Endodermal cell (in vitro differentiated cells): ENCODE data around the gene DCAF11. TPM values are rescaled to one million over a fixed set of nuclear protein-coding genes. Genes with fewer than 3 reads are reported as not detected.

Experiments used
- DNase-seq: peaks from one replicate; pipeline ENCODE4 v3.0.0-alpha.2; 2017
- H3K27ac ChIP-seq: 2 replicates; pipeline ENCODE4 v1.5.1; 2013; ENCODE audit warnings: mild to moderate bottlenecking, low read depth, low read length, moderate library complexity
- H3K27me3 ChIP-seq: 2 replicates; pipeline ENCODE4 v1.6.1; 2013; ENCODE audit warnings: mild to moderate bottlenecking, low read length, moderate library complexity; ENCODE audit not compliant: insufficient read depth, control insufficient read depth, poor library complexity, severe bottlenecking
- H3K36me3 ChIP-seq: 2 replicates; pipeline ENCODE4 v1.7.0; 2013; ENCODE audit warnings: mild to moderate bottlenecking, low read length, moderate library complexity; ENCODE audit not compliant: control insufficient read depth, insufficient read depth
- H3K4me1 ChIP-seq: one replicate; pipeline ENCODE4 v1.7.0; 2013; ENCODE audit warnings: low read length; ENCODE audit not compliant: control insufficient read depth, insufficient read depth
- H3K4me3 ChIP-seq: 2 replicates; pipeline ENCODE4 v1.5.1; 2013; ENCODE audit warnings: mild to moderate bottlenecking, low read length, moderate library complexity
- H3K9ac ChIP-seq: 2 replicates; pipeline ENCODE4 v1.6.1; 2013; ENCODE audit warnings: mild to moderate bottlenecking, low read length, moderate library complexity; ENCODE audit not compliant: poor library complexity, severe bottlenecking; ENCODE audit errors: extremely low read depth
- H3K9me3 ChIP-seq: 2 replicates; pipeline ENCODE4 v1.6.1; 2013; ENCODE audit warnings: mild to moderate bottlenecking, low read length, moderate library complexity; ENCODE audit not compliant: control insufficient read depth
- H3K27ac Mint-ChIP-seq: 2 replicates; pipeline ENCODE4 v1.8.0; 2020; ENCODE audit warnings: mixed read lengths
- H3K27me3 Mint-ChIP-seq: 2 replicates; pipeline ENCODE4 v1.8.0; 2021; ENCODE audit warnings: mild to moderate bottlenecking, mixed read lengths; ENCODE audit not compliant: insufficient read depth
- H3K36me3 Mint-ChIP-seq: 2 replicates; pipeline ENCODE4 v1.8.0; 2020; ENCODE audit warnings: low read depth, mixed read lengths
- H3K4me1 Mint-ChIP-seq: 2 replicates; pipeline ENCODE4 v1.8.0; 2020; ENCODE audit warnings: mixed read lengths
- H3K4me3 Mint-ChIP-seq: 2 replicates; pipeline ENCODE4 v1.8.0; 2020; ENCODE audit warnings: mild to moderate bottlenecking, moderate library complexity, mixed read lengths
- H3K9me3 Mint-ChIP-seq: 2 replicates; pipeline ENCODE4 v1.8.0; 2020; ENCODE audit warnings: mild to moderate bottlenecking, mixed read lengths
- WGBS, 2 experiments: methylation state at CpG; one replicate each; pipeline versions ENCODE4 v1.1.5 to v1.1.7; 2013; ENCODE audit warnings: missing lambda C conversion rate in 2 of 2, mixed read lengths in 1 of 2; ENCODE audit not compliant: insufficient coverage in 1 of 2, insufficient read length in 1 of 2; 5-methylcytosine and 5-hydroxymethylcytosine counted together
- total RNA-seq, 2 donors: library from RNA; stranded (reverse); fragmentation: NEBNext Ultra II Directional in 1 of 2; extraction: Animal tissue kit (Norgen Biotek cat#: 25700) in 1 of 2; gene quantifications; 2 replicates in 1 of 2; 3 replicates in 1 of 2; pipeline ENCODE4 v1.2.1, GENCODE V29; 2021
- TF ChIP-seq, protein P1 (sequence below): fragments of 200-600 bp; sonication (generic); conservative IDR thresholded peaks from 2 replicates; pipeline ENCODE4 v1.5.0; 2021; ENCODE audit warnings: antibody characterized with exemption, mild to moderate bottlenecking

The DCAF11 gene
- total RNA-seq, 2 donors from 2014 or later: 71.1 to 72.2 TPM

DNA sequence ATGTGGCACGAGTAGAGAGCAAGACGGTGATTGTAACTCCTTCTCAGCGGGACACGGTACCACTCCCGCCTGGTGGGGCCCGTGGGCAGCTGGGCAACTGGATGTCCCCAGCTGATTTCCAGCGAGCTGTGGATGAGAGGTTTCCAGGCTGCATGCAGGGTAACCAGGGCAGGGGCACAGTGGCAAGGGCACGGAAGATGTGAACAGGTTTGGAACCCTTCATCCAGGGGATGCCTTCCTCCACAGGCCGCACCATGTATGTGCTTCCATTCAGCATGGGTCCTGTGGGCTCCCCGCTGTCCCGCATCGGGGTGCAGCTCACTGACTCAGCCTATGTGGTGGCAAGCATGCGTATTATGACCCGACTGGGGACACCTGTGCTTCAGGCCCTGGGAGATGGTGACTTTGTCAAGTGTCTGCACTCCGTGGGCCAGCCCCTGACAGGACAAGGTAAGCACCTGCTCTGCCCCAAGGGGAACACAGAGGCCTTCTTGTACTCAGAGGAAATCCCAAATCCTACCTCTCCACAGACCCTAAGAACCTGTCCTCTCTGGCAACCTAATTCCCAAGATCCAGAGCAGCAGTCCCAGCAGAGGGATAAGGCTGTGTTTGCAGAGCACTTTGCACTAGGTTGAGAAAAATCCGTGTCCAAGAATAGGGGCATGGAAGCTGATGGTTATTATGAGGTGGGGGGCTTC lies 16.2 kb upstream of the DCAF11 start:
- 90 to 96% methylated on average over 9 to 16 of the region's 16 CpGs for WGBS, 2 experiments
- no peaks in the 10 kb centered on the region for H3K27me3 ChIP-seq
- peaks cover 5% of the 10 kb centered on the region for H3K9me3 Mint-ChIP-seq
- peaks cover 38% of the 10 kb centered on the region for H3K36me3 Mint-ChIP-seq
- H3K4me3 Mint-ChIP-seq: no peak overlapping the region
- H3K9me3 ChIP-seq: peaks cover 4% of the 10 kb centered on the region
- H3K9ac ChIP-seq: no peak overlapping the region
- no peaks in the 10 kb centered on the region for H3K4me1 ChIP-seq
- TF ChIP-seq, protein P1, sequence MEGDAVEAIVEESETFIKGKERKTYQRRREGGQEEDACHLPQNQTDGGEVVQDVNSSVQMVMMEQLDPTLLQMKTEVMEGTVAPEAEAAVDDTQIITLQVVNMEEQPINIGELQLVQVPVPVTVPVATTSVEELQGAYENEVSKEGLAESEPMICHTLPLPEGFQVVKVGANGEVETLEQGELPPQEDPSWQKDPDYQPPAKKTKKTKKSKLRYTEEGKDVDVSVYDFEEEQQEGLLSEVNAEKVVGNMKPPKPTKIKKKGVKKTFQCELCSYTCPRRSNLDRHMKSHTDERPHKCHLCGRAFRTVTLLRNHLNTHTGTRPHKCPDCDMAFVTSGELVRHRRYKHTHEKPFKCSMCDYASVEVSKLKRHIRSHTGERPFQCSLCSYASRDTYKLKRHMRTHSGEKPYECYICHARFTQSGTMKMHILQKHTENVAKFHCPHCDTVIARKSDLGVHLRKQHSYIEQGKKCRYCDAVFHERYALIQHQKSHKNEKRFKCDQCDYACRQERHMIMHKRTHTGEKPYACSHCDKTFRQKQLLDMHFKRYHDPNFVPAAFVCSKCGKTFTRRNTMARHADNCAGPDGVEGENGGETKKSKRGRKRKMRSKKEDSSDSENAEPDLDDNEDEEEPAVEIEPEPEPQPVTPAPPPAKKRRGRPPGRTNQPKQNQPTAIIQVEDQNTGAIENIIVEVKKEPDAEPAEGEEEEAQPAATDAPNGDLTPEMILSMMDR: no peak
- H3K4me3 ChIP-seq: no peak overlapping the region
- peaks cover 13% of the 10 kb centered on the region for H3K4me1 Mint-ChIP-seq
- no peak overlapping the region for H3K27ac Mint-ChIP-seq
- H3K36me3 ChIP-seq: no peaks in the 10 kb centered on the region
- no peak for DNase-seq
- H3K27ac ChIP-seq: no peak overlapping the region
- peaks cover 2% of the 10 kb centered on the region for H3K27me3 Mint-ChIP-seq

DNA sequence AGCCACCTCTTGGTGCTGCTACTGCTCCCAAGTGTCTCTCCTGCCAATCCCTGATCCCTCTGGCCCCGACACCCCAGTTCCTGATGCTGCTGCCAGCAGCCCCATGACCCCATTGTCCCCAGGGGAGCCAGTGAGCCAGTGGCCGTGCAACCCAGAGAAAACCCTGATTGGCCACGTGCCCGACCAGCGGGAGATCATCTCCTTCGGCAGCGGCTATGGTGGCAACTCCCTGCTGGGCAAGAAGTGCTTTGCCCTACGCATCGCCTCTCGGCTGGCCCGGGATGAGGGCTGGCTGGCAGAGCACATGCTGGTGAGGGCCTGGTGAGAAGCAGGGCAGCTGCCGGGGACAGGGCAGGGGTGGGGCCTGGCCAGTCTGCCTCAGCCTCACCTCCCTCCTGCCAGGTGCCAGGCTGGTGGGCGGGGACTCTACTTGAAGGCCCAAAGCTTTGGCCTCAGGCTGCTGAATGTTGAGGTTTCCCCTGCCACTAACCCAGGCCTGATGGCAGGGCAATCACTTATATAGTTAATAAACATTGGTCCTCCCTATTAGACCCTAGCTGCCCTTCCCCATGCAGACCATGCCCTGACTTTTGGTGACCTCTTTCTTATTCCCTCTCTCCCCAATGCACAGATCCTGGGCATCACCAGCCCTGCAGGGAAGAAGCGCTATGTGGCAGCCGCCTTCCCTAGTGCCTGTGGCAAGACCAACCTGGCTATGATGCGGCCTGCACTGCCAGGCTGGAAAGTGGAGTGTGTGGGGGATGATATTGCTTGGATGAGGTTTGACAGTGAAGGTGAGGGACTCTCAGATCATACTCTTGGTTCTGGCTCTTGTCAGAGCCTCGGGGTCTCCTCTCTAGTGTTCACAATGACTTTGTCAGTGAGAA lies 15.4 kb upstream of the DCAF11 start:
- H3K36me3 ChIP-seq: peaks cover 7% of the 10 kb centered on the region
- H3K27ac Mint-ChIP-seq: no peak overlapping the region
- peaks cover 10% of the 10 kb centered on the region for H3K4me1 Mint-ChIP-seq
- H3K9me3 Mint-ChIP-seq: peaks cover 12% of the 10 kb centered on the region
- H3K27me3 ChIP-seq: no peaks in the 10 kb centered on the region
- peaks cover 11% of the 10 kb centered on the region for H3K9me3 ChIP-seq
- TF ChIP-seq, protein P1: no peak
- no peak overlapping the region for H3K4me3 Mint-ChIP-seq
- no peak overlapping the region for H3K27ac ChIP-seq
- WGBS, 2 experiments: 91 to 100% methylated on average over 4 to 17 of the region's 17 CpGs
- H3K4me3 ChIP-seq: no peak overlapping the region
- H3K9ac ChIP-seq: no peak overlapping the region
- DNase-seq: no peak
- H3K36me3 Mint-ChIP-seq: peaks cover 46% of the 10 kb centered on the region
- H3K4me1 ChIP-seq: no peaks in the 10 kb centered on the region
- H3K27me3 Mint-ChIP-seq: no peaks in the 10 kb centered on the region

DNA sequence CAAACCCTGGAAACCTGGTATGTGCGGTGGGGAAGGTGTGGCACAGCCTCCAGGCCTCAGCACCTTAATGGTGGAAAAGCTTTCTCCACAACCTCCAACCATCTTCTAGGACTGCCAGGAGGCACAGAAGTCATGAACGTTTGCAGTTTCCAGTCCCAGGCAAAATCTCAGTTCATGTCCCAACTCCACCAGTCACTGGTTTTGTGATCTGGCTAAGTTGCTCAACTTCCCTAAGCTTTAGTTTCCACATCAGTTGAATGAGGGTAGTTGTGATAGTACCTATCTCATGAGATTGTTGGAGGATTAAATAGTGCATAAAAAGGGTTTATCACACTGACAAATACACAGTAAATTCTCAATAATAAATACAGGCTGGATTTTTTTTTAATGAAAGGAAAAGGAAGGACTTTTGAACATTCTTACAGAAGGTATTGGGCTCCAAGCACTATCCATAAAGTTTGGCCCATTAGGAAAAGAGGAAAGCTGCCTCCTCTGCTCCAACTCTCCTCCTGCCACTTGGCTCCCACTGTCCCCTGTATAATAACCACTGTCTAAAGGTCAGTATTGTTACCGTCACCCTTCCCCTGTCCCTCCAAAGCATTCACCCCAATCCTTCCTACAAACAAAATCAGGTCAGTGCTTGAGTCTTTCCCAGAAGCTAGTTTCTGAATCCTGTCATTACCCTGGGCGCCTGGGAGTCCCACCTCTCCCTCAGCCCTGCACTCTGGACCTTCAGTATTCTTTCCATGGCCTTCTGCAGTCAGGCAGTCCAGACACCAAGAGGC lies 14.2 kb upstream of the DCAF11 start:
- Mint-ChIP-seq H3K4me3 (no peak overlapping the region), H3K4me1 (peaks cover 5% of the 10 kb centered on the region), H3K27me3 (no peaks in the 10 kb centered on the region), H3K9me3 (peaks cover 23% of the 10 kb centered on the region), H3K27ac (no peak overlapping the region), H3K36me3 (peaks cover 55% of the 10 kb centered on the region)
- DNase-seq: no peak
- Histone ChIP-seq H3K9me3 (peaks cover 23% of the 10 kb centered on the region), H3K4me1 (no peaks in the 10 kb centered on the region), H3K27ac (no peak overlapping the region), H3K9ac (no peak overlapping the region), H3K27me3 (no peaks in the 10 kb centered on the region), H3K4me3 (no peak overlapping the region), H3K36me3 (peaks cover 8% of the 10 kb centered on the region)
- 88 to 95% methylated on average over 3 to 4 of the region's 4 CpGs for WGBS, 2 experiments
- TF ChIP-seq, protein P1: no peak
